Epidermal melanocyte (primary cell): Measurements from ENCODE around the gene CFL1.
"Not testable (repeated sequence)": the region's sequence is repeated elsewhere in the genome, so short reads cannot be mapped to it uniquely, and the experiment has no call there.

Source experiments
- DNase-seq: peaks from one replicate; pipeline ENCODE4 v3.0.0; 2011; ENCODE audit warnings: low spot score; ENCODE audit not compliant: insufficient read length

CFL1 gene

GRCh38 chr11:65859095-65859811, 1.3 kb upstream of the CFL1 start:
- peak; percentile 91 for DNase-seq

GRCh38 chr11:65858681-65859087, 704 bp upstream of the CFL1 start:
- no peak for DNase-seq

DNA sequence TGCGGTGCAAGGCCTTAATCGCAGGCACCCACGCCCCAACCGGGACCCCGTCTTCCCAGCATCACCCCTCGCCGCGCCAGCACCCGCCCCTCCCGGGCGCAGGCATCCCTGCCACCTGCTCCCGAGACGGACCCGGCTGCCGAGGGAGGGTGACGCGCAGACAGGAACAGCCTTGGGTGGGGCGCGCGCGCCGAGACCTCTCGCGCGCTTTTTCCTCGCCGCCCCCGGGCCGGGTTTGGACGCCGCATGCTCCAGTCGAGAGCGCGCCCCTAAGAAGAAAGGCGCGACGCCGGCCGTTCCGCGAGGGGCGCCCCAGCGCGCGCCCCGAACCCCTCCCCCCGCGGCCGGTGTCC, 504 bp downstream of the CFL1 start:
- DNase-seq: no peak

DNA sequence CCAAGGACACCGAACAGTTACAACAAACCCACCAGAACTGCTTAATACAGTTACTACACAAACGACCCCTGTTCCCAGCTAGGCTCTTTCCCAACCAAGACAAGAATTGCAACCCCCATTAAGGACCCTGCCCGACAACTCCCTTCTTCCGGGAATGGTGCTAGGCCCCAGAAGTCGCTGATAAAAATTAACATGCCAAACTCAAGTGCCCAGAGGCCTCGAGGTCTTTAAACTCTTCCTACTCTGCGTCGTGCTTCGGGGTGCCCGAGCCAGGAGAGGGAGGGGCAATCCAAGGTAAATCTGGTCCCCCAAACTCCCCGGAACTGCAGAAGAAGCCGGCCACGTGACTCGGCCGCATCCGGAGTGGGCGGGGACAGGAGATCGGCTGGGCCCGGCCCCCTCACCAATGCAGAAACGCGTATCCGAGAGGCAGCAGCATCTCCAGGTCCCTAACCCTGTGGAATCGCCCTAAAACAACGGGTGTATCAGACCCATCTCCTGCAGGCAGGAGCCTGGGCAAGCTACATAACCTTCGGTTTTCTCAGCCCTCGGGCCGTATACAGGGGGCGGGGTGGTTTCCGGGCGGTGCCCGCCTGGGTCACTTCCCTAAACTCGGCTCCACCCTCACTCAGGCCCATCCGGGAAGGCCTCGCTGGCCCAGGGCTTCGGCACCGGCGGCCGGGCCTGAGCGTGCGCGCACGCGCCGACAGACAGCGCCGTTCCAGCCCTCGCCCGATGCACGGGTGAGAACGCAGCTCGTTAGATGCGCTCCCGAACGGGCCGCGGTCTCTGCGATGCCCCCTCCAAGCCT, 1.1 kb downstream of the CFL1 start:
- DNase-seq: peak; percentile 66

- DNase-seq: no peak
These were observed 2.0 kb downstream of the CFL1 start for GRCh38 chr11:65855927-65856363.

DNA sequence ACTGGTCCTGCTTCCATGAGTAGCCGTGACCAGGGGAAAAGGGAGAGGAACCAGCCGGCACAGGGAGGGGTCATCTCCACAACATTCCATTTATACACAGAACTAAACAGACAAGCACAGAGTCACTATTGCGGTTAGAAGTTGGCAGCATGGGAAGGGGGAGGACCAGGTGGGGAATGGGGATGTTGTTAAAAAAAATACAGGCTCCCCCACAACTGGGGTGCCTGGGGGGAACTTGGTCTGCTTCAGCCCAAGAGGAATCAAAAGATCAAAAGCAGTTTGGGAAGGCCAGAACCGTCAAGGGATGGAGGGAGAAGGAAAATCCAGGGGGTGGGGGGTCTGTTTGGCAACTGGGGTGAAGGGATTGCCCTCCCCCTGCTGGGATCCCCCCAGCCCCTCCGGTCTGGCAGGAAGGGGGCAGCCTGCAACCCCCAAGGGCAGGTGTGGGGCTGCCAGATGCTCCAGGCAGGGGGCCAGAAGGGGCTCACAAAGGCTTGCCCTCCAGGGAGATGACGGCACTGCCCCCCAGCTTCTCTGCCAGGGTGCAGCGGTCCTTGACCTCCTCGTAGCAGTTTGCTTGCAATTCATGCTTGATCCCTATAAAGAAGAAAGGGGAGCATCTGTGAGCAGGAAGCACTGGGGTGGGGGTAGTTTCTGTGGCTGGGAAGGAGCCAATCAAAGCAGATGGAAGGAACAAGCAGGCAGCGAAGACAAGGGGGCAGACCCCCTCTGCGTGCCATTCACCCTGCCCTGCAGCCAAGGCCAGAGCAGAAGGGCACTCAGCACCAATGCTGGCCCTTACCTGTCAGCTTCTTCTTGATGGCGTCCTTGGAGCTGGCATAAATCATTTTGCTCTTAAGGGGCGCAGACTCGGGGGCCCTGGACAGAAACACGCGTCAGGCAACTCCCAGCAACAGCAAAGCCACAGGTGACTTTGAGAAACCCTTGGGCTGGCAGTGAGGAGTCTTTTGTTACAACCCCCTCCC, 2.8 kb downstream of the CFL1 start:
- no peak for DNase-seq

DNA sequence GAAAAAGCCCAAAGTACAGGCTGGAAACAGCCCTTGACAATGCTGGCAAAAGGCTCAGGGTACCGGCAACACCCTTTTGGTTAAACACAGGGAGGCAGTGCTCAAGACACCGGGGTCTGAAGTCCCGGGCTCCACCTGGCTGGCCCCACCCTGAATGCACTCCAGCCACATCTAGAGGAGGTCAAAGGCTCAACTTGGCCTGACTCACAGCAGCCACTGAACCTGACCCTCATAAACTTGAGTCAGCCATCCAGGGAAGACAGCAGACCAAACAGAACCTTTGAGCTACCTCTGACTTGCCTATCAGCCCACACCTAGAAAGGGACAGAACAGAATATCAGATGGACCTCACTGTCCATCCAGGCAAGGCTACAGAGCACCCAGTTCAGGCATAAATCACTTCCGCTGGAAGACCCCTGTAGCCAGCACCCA, 3.8 kb downstream of the CFL1 start:
- no peak for DNase-seq

GRCh38 chr11:65853246-65853979, 4.6 kb downstream of the CFL1 start:
- DNase-seq: no peak

DNA sequence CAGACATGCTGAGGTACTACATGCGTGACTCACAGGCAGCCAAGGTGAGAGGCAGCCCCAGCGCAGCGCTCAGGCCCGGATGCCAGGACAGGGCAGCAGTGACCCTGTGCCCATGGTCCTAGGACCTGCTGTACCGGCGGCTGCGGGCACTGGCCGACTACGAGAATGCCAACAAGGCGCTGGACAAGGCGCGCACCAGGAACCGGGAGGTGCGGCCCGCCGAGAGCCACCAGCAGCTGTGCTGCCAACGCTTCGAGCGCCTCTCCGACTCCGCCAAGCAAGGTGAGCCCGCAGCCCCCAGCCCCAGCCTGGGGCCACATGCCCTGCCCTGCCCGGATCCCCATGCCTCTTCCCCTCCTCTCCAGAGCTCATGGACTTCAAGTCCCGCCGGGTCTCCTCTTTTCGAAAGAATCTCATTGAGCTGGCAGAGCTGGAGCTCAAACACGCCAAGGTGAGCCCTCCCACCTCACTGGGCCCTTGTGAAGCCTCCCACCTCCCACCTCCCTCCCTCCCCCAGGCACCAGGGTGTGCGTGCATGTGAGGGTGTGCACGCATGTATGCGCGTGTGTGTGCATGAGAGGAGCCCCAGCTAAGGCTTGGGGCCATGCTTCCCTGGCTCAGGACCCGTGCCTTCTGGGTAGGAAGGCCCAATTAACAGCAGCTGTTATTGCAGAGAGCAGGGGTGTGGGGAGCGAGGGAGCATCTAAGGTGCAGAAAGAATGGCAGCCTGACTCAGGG, 5.3 kb downstream of the CFL1 start:
- DNase-seq: no peak

DNA sequence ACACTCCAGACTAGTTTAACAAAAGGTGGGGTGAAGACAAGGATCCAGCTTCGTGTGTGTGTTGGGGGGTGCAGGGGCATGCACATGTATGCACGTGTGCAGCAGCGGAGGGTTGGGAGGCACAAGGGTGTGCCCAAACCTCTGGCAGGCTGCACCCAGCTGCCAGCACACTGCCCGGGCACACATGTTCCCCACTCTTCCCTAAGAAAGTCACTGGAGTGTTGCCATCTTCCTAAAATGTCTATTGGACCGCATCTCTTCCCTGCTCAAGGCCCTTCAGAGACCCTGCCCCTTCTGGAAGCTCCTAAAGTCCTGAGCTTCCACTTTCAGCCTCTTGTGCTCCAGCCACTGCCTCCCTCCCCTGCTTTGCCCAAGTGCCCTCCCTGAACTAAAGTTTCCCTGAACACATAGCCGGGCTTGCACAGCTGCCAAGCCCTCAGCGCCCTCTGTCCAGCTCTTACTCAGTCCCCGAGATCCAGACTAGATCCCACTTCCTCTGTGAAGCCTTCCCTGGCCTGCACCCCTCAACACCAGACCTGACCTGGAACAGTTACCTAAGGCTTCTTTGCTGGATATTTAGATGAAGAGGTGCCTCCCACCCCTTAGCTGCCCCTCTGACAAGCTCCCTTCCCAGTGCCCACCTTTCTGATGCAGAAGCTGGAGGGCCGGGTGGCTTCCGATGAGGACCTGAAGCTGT, 6.0 kb downstream of the CFL1 start:
- DNase-seq: no peak

DNA sequence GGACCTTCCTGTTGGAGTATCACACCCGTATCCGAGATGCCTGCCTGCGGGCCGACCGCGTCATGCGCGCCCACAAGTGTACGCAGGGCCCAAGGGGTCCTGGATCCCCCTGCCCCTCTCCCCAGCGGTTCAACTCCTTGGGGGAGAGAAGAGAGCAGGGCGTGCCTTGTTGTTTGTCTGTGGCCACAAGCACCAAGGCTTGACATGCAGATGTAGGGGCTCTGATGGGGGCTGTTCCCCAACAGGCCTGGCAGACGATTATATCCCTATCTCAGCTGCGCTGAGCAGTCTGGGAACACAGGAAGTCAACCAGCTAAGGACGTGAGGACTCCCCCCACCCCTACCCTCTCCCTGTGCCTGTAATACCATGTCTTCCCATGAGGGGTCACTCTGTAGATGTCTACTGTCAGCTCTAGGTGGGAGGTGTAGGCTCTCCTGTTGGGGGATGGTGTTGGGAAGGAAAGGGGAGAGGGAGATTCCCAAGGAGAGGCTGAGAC, 6.8 kb downstream of the CFL1 start:
- no peak for DNase-seq

DNA sequence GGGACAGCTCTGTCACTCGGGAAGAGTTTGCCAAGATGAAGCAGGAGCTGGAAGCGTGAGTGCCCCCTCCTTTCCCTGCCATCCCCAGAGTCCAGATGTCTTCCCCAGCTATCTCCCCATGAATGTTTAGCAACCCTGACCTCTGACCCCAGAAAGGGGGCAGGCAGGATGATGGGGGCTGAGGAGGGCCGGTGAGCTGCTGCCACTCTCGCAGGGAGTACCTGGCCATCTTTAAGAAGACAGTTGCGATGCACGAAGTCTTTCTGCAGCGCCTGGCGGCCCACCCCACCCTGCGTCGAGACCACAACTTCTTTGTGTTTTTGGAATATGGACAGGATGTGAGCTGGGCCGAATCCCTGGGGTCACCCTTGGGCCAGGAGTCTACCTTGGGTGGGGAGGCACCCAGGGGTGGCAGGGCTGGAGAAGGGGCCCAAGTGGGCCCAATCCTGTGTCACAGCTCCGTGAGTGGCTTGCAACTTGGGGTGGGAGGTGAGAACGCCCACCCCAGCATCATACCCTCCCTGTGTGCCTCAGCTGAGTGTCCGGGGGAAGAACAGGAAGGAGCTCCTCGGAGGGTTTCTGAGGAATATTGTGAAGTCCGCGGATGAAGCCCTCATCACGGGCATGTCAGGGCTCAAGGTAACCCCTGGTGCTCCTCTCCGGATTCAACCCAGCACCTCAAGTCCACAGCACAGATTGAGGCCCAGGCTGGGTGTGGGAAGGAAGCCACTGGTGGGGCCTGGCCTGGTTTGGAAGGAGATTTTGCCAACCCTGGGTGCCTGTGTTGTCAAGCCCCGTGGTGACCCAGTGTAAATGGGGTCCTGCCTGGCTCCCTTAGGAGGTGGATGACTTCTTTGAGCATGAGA, 7.5 kb downstream of the CFL1 start:
- DNase-seq: no peak

- DNase-seq: no peak
These were observed 8.2 kb downstream of the CFL1 start for GRCh38 chr11:65849771-65850216.

DNA sequence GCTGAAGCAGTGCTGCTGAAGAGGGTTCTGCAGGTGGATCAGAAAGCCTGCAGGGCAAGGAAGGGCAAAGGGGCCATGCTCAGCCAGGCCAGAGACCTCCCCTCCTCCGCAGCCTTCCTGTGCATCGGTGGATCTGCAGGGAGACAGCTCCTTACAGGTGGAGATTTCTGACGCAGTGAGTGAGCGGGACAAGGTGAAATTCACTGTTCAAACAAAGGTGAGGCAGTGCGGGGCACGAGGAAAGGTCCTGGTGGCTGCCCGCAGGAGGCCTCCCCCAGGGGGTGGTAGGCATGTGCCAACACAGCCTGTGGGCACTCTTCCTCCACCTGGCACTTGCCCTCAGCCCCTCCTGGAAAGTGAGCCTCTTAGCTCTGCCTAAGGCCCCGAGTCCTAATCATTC, 8.6 kb downstream of the CFL1 start:
- no peak for DNase-seq

- DNase-seq: not testable (repeated sequence)
These were observed 9.3 kb downstream of the CFL1 start for GRCh38 chr11:65848693-65849092.

DNA sequence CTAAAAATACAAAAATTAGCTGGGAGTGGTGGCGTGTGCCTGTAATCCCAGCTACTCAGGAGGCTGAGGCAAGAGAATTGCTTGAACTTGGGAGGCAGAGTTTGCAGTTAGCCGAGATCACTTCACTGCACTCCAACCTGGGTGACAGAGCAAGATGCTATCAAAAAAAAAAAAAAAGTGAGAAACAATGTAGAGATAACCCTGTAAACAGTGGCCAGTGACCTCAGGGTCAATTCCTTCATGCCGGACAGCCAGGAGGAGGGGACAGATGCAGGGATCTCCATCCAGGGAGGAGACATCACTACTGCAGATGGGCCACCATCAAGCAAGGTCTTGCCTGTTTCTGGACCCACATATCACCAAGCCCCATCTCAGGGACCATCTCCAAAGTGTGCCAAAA, 10.2 kb downstream of the CFL1 start:
- DNase-seq: no peak

- DNase-seq: no peak
These were observed 13.6 kb downstream of the CFL1 start for GRCh38 chr11:65844231-65844872.

GRCh38 chr11:65843811-65844210, 14.2 kb downstream of the CFL1 start:
- DNase-seq: no peak
